ENCODE measurements around the gene ANKMY1.
"Not testable (repeated sequence)": the region's sequence is repeated elsewhere in the genome, so short reads cannot be mapped to it uniquely, and the experiment has no call there.

ANKMY1 gene

DNA sequence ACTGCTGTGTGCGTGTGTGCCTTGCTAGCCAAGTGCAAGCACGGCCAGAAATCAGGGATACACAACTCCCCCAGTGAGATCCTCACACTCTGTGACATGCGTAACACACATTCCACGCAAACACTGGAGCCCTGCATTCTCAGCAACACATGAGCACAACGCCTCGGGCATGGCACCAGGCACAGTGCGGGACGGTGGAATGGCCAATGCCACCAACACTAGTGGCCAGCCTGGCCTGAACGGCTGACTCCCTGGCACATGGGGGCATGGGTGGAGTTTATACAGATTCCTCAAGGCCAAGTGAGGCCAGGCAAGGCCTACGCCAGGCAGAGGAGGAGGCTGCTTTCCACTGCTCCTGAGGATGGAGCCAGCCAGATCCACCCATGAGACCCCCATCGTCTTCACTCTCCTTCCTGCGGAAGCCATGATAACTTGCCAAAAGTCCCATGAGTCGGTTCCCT lies 56.2 kb downstream of the ANKMY1 start:
- no peak for DNase-seq

DNA sequence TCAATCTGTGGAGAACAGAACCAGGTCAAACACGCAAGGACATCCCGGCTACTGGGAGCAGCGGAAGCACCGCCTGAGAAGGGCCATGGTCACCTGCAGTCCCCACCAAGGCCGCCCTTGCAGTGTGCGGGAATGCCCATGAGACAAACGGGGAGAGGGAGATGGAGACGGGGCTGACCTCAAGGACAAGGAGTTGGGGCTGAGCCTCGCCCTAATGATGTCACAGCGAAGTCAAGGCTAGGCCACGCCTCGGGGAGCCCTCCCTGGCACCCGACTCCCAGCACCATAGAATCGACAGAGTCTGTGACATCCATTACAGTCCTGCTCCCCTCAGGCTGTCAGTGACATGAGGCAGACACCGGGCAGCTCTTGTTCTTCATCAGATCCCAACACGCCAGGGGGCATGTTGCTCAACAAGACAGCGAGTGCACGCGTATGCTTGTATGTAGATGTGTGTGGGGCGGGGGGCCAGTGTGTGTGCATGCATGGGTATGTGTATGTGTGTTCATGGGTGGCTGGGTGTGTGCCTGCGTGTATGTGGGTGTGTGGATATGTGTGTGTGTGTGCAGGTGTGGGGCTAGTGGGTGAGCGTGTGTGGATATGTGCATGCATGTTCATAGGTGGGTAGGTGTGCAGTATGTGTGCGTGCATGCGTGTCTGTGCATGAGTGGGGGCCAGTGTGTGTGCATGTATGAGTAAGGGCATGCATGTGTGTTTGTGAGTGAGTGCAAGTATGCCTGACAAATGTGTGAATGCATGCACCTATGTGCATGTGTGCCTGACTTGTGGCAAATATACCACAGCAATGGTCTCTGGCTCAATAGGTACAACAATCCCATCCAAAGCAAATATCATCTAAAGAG lies 57.0 kb downstream of the ANKMY1 start:
- DNase-seq, result no peak

DNA sequence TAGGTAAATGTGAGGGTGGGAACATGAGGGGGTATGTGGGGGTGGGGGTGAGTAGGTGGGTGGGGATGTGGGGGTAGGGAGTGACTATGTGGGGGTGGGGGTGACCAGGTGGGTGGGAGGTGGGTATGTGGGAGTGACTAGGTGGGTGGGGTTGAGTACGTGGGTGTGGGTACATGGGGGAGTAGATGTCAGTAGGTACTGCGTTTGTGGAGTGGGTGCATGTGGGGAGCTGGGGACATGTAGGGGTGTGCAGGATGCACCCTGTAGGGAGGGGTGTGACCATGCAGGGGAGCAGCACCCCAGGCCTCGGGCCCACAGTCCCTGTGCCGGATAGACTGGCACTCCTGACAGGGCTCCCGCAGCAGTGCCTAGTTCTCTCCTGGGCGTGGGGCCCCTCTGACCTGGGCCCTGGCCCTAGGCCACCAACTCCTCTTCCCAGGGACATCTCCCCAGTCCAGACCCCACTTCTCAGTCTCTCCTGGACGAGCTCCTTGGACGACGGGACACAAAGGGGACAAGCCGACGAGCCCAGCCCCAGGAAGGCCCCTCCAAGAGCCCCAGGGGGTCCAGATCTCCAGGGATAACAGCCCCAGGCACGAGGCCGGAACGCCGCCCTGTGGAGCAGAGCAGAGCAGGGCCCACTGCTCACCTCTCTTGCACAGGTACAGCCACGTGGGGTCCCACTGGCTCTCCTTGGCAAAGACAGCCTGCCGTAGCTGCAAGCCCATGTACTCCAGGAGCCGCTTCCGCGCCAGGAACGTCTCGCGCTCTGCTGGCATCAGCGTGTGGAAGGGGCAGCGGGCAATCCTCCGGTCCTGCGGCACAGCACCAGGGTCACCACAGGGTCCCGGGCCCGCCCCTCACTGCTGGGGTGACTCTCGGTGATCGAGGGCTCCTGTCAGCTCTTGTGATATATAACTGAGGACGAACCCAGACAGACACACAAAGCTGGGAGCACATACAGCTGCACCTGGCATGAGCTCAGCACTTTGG lies 58.2 kb downstream of the ANKMY1 start:
- DNase-seq, result no peak

DNA sequence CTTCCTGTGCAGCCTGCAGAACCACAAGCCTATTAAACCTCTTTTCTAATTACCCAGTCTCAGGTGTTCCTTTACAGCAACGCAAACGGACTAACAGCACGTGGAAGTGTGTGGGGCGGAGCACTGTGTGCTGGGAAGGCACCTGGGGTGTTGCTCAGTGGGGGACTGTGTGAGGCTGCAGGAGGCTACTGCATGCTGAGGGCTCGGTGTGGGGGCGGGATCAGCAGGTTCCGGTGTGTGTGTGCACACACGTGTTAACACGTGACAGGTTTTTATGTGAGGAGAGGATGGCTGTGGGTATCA lies 58.9 kb downstream of the ANKMY1 start:
- no peak for DNase-seq

DNA sequence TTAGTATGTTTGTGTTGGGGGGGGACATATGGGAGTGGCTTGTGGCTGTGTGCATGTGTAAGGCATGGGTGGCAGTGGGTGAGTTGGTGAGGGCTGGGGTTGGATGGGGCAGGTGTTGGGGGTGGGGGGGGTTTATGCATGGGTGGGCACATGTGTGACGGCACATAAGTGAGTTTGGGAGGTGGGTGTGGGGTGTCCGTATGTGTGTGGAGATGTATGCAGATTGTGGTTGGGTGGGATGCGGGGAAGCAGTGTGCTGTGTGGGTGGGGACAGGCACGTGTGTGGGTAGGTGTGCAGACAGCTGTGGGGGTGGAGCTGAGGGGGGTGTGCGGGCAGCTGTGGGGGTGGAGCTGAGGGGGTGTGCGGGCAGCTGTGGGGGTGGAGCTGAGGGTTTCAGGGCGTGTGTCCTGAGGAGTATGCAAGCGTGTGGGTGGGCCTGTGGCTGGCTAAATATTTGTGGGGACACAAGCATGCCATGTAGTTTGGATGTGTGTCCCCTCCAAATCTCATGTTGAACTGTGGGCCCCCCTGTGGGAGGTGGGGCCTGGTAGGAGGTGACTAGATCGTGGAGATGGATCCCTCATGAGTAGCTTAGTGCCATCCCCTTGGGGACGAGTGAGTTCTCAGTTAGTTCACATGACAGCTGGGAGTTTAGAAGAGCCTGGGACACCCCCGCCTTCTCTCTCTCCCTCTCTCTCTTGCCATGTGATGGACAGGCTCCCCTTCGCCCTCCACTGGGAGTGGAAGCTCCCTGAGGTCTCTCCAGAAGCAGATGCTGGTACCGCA lies 59.4 kb downstream of the ANKMY1 start:
- no peak for DNase-seq

DNA sequence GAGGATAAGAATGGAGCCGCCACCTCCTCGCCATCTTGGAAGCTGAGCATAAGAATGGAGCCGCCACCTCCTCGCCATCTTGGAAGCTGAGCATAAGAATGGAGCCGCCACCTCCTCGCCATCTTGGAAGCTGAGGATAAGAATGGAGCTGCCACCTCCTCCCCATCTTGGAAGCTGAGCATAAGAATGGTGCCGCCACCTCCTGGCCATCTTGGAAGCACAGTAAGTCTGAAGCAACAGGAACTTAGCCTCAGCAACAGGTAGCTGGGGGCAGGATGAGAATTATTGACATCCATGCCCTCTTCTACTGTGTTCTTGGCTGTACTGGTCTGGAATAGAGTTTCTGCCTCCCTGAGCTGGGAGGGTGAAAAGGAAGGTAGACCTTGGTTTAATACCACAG lies 60.7 kb downstream of the ANKMY1 start:
- DNase-seq, result not testable (repeated sequence)

DNA sequence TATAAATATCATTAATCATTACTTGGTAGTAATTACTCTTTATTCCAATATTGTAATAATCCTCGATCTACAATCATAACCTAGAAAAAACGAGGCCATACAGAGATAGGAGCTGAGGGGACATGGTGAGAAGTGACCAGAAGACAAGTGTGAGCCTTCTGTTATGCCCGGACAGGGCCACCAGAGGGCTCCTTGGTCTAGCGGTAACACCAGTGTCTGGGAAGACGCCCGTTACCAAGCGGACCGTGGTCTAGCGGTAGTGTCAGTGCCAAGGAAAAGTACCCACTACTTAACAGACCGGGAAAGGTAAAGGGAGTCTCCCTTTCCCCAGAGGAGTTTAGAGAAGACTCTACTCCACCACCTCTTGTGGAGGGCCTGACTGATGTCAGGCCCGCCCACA lies 62.8 kb downstream of the ANKMY1 start:
- not testable (repeated sequence) for DNase-seq

DNA sequence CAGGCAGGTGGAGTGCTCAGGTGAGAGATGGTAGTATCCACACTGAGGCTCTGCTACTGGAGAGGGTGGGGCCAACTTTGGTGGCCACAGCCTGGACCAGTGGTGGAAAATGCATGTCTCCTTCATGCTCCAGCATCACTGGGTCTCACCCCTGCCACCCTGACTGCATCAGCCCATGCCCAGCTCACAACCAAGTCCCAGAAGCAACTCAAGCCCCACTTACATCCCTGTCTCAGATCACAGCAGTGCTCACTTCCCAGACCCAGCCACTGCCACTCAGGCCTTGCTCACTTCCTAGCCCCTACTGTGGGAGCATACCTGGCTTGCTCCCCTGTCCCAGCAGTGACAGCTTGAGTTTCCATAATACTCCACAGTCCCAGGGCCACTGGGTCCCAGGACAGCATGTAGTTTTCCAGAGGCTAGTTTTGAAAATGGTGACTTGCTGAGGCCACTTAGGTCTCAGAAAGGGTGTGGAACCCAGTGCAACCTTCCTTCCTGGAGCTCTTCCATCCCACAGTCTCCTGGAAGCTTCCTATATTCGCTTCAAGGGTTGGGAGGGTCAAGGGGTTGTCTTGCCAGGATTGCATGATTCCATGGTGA lies 63.5 kb downstream of the ANKMY1 start:
- no peak for DNase-seq

DNA sequence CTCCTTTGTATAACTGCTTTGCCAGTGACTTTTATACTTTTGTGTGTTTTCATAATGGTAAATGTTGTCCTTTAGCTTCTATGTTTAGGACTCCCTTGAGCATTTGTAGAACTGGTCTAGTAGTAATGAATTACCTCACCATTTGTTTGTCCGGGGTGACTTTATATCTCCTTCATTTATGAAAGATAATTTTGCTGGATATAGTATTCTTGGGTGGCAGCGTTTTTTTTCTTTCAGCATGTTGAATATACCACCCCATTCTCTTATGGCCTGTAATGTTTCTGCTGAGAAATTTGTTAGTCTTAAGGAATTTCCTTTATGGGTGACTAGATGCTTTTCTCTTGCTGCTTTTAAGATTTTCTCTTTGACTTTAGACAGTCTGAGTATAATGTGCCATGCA lies 66.3 kb downstream of the ANKMY1 start:
- no peak for DNase-seq

DNA sequence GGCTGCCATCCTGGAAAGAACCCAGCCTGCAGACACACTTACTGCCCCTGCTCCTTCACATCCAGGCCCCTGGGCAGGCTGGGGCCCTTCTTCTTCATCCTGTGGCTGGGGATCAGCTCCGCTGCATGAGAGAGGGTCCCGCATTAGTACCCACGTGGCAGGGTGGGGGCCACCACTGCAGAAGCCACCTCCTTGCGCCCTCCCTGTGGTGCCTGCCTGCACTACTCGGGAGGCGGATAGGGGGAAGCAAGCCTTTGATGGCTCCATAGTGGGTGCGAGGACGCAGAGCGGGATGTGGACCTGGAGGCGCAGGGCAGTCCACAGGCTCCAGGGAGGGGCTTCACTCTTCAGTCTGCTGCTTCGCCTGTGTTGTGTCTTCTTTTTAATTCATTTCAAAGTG lies 75.6 kb downstream of the ANKMY1 start:
- no peak for DNase-seq

DNA sequence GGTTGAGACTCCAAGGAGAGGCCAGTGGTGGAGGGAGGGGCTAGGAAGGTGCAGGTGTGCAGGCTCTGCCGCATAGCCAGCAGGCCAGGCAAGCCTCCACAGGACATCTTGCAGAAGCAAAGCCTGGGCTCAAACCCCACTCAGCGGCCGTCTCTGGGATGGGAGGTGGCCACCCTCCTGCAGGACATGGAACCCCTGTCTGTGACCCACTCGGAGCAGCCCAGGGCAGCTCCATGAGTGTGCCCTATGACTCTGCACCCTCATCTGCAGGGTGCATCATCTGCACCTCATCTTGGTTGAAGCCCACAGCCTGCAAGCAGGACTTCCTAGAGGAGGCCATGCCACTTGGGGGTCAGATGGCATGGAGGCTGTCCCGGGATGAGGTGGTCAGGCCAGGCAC lies 76.1 kb downstream of the ANKMY1 start:
- no peak for DNase-seq

DNA sequence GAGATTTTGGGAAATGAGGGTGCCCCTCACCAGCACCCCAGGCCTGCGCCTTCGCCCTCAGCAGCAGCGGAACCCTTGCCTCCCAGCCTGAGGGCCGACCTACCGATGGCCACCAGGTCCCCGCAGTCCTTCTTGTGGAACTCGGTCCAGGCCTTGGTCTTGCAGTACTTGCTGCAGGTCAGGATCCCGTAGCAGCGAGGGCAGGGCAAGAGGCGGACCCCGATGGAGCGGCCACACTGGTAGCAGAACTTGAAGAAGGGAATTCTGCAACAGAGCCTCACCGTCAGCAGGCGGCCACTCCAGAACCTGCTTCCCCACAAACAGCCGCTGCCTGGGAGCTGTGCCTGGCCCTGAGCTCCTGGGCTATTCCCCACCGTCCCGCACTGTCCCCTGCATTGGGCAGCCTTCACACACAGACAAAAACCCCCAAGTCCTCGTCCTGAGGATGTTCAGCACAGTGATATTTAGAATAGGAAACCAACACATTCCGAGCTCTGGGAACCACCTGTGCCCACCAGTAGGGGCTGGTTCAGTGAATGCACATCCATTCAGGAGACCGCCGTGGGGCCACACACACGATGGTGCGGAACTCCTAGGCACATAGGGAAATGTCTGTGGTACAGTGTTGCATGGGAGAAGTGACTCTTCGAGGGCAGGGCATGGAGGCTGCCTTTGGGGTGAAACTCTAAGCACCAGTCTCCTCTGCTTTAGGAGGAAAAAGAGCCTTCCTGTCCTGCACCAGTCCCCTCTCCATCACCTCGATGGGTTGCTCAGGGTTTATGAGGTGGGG lies 76.8 kb downstream of the ANKMY1 start:
- DNase-seq, result no peak

DNA sequence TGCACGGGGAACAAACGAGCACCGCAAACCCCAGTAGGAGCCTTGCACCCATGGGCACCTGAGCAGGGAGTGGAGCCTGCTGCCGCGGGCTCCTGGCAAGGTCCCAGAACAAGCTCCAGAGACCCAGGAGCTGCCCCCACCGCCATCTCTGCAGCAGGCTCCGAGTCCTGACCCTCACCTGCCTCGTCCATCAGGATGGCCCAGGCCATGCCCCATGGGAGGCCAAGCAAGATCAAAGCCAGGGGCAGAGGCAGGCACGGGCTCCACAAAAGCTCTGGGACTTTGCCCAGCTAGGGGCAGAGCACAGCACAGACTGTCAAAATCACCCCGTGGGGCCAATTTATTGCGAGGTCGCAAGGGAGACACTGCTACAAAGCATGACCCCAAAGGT lies 78.7 kb downstream of the ANKMY1 start:
- DNase-seq, result no peak

DNA sequence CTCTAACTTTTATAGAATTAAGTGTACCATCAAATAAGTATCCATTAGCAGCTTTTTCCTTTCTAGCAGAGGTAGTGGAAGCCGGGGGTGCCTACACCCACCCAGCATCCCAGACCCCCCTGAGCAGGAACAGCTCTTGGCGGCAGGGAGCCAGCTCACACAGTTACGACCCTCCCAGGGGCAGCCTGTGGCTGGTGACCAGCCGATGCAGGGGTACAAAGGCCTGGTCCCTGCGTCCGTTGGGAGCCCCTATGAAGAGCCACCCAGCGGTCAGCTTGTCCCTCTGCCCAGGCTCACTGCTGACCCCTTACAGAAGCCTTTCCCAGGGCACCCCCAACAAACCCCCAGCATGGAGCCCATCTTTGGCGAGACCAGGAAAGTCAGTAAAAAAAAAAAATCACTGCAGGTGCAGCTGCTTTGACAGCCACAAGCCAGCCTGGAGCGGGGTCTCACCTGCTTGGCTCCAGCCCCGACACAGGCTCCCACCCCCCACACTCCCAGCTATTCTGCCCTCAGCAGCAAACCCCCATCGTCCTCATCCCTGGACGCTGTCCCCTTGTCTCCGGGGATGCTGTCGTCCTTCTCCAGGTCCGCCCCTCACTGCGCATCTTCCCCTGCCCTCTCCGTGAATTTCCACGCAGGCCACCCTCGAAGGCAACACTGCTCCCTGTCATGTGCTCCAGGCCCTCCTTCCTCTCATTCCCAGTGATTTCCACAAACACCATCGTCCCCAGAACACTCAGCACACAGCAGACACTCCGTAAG lies 79.3 kb downstream of the ANKMY1 start:
- no peak for DNase-seq

DNA sequence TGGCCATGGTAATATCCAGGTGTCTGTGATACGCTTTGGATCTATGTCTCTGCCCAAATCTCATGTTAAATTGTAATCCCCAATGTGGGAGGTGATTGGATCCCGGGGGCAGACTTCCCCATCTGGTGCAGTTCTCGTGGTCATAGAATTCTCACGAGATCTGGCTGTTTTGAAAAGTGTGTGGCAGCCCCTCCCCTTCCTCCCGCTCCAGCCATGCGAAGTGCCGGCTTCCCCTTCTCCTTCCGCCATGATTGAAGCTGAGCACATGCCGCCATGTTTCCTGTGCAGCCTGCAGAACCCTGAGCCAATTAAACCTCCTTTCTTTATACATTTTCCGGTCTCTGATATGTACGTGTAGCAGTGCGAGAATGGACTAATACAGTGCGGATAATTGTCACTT lies 79.9 kb downstream of the ANKMY1 start:
- DNase-seq, result no peak

DNA sequence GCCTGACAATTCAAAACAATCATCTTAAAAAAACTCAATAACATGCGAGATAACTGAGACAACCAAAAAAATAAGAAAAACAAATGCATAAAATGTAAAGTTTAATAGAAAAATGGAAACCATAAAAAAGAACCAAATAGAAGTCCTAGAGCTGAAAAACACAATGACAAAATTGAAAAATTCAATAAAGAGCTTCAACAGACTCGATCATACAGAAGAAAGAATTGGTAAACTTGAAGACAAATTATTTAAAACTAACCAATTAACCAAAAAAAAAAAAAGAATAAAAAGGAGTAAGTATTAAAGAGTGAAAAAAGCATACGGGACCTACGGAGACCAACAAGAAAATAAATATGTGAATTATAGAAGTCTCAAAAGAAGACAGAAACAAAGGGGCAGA lies 84.6 kb downstream of the ANKMY1 start:
- no peak for DNase-seq

DNA sequence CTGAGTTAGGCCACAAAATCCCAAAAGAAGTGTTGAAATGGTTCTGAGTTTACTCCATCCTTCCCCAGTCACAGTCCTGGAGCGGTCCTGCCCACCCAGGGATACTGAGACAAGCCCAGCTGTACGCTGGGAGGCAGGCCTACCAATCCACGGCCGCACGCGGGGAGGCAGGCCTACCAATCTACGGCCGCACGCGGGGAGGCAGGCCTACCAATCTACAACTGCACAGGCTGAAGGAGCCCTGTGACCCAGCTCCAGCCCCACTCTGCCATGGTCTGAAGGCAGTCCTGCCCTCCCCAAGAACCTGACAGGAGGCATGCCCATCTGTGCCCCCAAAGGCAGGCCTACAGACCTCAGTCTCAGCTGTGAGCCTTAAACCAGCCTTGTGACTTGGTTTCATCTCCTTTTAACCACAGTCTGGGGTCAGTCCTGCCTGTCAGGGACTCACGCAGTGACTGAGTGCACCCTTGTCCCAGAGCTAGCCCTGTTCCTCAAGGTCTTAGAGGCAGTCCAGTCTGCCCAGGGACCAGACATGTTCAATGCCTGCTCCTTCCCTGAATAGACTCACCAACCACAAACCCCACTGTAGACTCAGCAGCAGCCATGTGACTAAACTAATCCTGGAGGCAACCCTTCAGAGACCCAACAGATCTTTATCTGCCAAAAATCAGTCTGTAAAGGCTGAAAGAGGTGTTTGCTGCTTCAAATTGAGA lies 85.6 kb downstream of the ANKMY1 start:
- no peak for DNase-seq

DNA sequence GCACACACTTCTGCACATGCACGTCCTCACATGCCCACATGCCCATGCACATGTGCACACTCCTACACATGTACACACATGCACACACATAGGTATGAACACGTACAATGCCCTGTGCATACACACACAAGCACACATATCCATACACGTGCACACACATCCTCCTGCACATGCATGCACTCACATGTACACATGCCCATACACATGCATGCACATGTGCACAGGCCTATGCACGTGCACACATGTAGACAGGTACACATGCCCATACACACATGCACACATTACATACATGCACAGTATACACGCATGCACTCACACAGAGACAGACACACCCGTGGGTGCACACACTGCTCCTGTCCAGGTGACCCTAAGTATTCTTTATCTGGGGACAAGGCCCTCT lies 88.0 kb downstream of the ANKMY1 start:
- no peak for DNase-seq

DNA sequence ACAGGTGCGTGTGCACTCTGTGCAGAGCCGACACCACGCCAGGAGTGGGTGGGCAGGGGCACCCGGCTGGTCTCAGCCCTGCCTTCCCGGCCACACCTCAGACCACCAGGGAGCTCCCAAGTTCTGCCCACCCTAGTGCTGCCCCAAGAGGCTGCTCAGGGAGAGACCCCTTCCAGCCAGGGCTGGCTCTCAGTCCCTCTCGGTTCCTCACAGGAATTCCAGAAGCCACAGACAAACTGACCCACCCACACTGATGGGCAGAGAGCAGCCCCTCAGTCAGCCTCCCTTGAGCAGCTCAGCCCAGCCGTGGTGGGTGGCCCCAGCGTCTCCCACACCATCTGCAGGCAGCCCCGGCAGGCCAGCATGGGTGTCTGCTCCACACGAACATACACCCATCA lies 88.5 kb downstream of the ANKMY1 start:
- no peak for DNase-seq
